Ishikawa (cell line): Measurements from ENCODE around the gene HOXA3.

Source experiments
- CEBPB ChIP-seq: IDR thresholded peaks from 2 replicates; pipeline ENCODE4 v1.6.1; 2012
- EP300 ChIP-seq: IDR thresholded peaks from 2 replicates; pipeline ENCODE4 v1.6.1; 2012; ENCODE audit warnings: borderline replicate concordance
- REST ChIP-seq: IDR thresholded peaks from 2 replicates; pipeline ENCODE4 v1.6.1; 2012; ENCODE audit warnings: low read depth, mild to moderate bottlenecking
- TEAD4 ChIP-seq: IDR thresholded peaks from 2 replicates; pipeline ENCODE4 v1.6.1; 2012
- TF ChIP-seq, protein P1 (sequence below): IDR thresholded peaks from 2 replicates; pipeline ENCODE4 v1.6.1; 2012

DNA sequence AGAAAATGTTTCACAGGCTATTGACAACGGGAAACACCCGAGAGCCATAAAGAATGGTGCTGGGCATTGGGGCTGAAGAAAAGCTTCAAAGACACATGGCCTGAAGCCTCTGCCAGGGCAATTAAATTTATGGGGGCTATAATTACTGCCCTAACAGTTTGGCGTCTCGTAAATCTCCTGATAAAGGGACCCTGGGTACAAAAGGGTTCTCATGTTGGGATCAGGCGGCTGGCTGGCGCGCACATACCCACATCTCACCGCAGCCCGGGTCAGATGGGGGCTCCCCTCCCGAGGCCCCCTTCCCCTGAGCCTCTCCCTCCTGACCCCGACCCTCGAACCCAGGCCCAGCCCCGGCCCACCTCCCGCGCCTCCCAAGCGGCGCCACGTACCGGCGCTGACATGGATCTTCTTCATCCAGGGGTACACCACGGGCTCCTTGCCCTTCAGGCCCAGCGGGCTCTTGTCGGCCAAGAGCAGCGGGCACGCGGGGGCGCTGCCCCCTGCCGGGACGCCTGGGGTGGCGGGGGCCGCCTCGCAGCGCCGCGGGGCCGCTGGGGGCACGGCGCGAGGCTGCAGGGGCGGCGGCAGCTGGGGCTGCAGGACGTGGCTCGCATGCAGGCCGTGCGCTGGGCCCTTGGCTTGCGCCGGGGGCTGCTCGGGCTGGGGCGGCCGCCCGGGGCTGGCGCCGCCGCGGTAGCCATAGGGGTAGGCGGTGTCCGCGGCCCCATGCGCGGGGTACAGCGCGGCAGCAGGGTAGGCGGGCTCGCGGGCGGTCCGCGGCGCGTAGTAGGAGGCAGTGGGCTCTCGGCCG lies 22.4 kb downstream of the HOXA3 start:
- TF ChIP-seq TEAD4 (no peak), CEBPB (no peak), REST (no peak), EP300 (no peak)
- TF ChIP-seq, protein P1, sequence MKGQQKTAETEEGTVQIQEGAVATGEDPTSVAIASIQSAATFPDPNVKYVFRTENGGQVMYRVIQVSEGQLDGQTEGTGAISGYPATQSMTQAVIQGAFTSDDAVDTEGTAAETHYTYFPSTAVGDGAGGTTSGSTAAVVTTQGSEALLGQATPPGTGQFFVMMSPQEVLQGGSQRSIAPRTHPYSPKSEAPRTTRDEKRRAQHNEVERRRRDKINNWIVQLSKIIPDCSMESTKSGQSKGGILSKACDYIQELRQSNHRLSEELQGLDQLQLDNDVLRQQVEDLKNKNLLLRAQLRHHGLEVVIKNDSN: no peak
